ENCODE results near the gene TRABD2A.
A peak's percentile ranks its signal among the peaks of the same experiment; 100 is the strongest.

Gene TRABD2A

GRCh38 chr2:84884449-84884848, 3.6 kb upstream of the TRABD2A start:
- H3K4me3 ChIP-seq (ENCODE audit: low read depth in 1 of 2, low read length in 2 of 2), result no peak overlapping the region
- peaks cover 33% of the 10 kb centered on the region for H3K27me3 ChIP-seq (ENCODE audit: insufficient read depth, low read length, poor library complexity)
- H3K9me3 ChIP-seq (ENCODE audit: insufficient read depth, low read length, severe bottlenecking), result no peaks in the 10 kb centered on the region
- H2AFZ ChIP-seq (ENCODE audit: low read depth, low read length), result no peak overlapping the region
- DNase-seq, result no peak
- H3K4me2 ChIP-seq (ENCODE audit: insufficient read depth, low read length), result no peak overlapping the region
- H3K27ac ChIP-seq (ENCODE audit: low read length), result no peak overlapping the region
- TF ChIP-seq, protein P1, sequence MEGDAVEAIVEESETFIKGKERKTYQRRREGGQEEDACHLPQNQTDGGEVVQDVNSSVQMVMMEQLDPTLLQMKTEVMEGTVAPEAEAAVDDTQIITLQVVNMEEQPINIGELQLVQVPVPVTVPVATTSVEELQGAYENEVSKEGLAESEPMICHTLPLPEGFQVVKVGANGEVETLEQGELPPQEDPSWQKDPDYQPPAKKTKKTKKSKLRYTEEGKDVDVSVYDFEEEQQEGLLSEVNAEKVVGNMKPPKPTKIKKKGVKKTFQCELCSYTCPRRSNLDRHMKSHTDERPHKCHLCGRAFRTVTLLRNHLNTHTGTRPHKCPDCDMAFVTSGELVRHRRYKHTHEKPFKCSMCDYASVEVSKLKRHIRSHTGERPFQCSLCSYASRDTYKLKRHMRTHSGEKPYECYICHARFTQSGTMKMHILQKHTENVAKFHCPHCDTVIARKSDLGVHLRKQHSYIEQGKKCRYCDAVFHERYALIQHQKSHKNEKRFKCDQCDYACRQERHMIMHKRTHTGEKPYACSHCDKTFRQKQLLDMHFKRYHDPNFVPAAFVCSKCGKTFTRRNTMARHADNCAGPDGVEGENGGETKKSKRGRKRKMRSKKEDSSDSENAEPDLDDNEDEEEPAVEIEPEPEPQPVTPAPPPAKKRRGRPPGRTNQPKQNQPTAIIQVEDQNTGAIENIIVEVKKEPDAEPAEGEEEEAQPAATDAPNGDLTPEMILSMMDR (IDR thresholded peaks at IDR 0.05; ENCODE audit: borderline replicate concordance, extremely low read depth, low read length, poor library complexity, severe bottlenecking), result no peak
- no peak for TF ChIP-seq EZH2 (IDR thresholded peaks at IDR 0.05; ENCODE audit: borderline replicate concordance, low read depth, low read length, severe bottlenecking)
- no peaks in the 10 kb centered on the region for H4K20me1 ChIP-seq (ENCODE audit: insufficient read depth, low read length)
- H3K9ac ChIP-seq (ENCODE audit: low read depth, low read length), result no peak overlapping the region
- H3K4me1 ChIP-seq (ENCODE audit: insufficient read depth, low read length), result peaks cover 32% of the 10 kb centered on the region
- ATAC-seq (ENCODE audit: insufficient read depth, low read depth), result no peak
- H3K79me2 ChIP-seq (ENCODE audit: insufficient read depth, low read length), result no peaks in the 10 kb centered on the region
- H3K36me3 ChIP-seq (ENCODE audit: insufficient read depth, low read length), result no peaks in the 10 kb centered on the region

GRCh38 chr2:84882775-84883550, 2.1 kb upstream of the TRABD2A start:
- no peak for DNase-seq
- H3K4me2 ChIP-seq (ENCODE audit: insufficient read depth, low read length), result no peak overlapping the region
- H2AFZ ChIP-seq (ENCODE audit: low read depth, low read length), result no peak overlapping the region

GRCh38 chr2:84882414-84882738, 1.5 kb upstream of the TRABD2A start:
- no peaks in the 10 kb centered on the region for H4K20me1 ChIP-seq (ENCODE audit: insufficient read depth, low read length)
- no peak for DNase-seq
- H3K9me3 ChIP-seq (ENCODE audit: insufficient read depth, low read length, severe bottlenecking), result no peaks in the 10 kb centered on the region
- H3K27ac ChIP-seq (ENCODE audit: low read length), result no peak overlapping the region
- no peak overlapping the region for H3K4me3 ChIP-seq (ENCODE audit: low read depth in 1 of 2, low read length in 2 of 2)
- no peaks in the 10 kb centered on the region for H3K36me3 ChIP-seq (ENCODE audit: insufficient read depth, low read length)
- no peak overlapping the region for H3K9ac ChIP-seq (ENCODE audit: low read depth, low read length)
- no peak for TF ChIP-seq EZH2 (IDR thresholded peaks at IDR 0.05; ENCODE audit: borderline replicate concordance, low read depth, low read length, severe bottlenecking)
- TF ChIP-seq, protein P1 (IDR thresholded peaks at IDR 0.05; ENCODE audit: borderline replicate concordance, extremely low read depth, low read length, poor library complexity, severe bottlenecking), result no peak
- no peak overlapping the region for H2AFZ ChIP-seq (ENCODE audit: low read depth, low read length)
- no peaks in the 10 kb centered on the region for H3K79me2 ChIP-seq (ENCODE audit: insufficient read depth, low read length)
- peak overlapping the region; percentile 63 for H3K4me2 ChIP-seq (ENCODE audit: insufficient read depth, low read length)
- peaks cover 15% of the 10 kb centered on the region for H3K4me1 ChIP-seq (ENCODE audit: insufficient read depth, low read length)
- peaks cover 36% of the 10 kb centered on the region for H3K27me3 ChIP-seq (ENCODE audit: insufficient read depth, low read length, poor library complexity)
- ATAC-seq (ENCODE audit: insufficient read depth, low read depth), result peak; percentile 30; the same call in 2 of the 3 replicates

More at GRCh38 chr2:84882775-84883550, 2.1 kb upstream of the TRABD2A start:
- no peak overlapping the region for H3K27ac ChIP-seq (ENCODE audit: low read length)
- TF ChIP-seq, protein P1 (IDR thresholded peaks at IDR 0.05; ENCODE audit: borderline replicate concordance, extremely low read depth, low read length, poor library complexity, severe bottlenecking), result no peak
- no peak for TF ChIP-seq EZH2 (IDR thresholded peaks at IDR 0.05; ENCODE audit: borderline replicate concordance, low read depth, low read length, severe bottlenecking)
- peaks cover 35% of the 10 kb centered on the region for H3K27me3 ChIP-seq (ENCODE audit: insufficient read depth, low read length, poor library complexity)
- ATAC-seq (ENCODE audit: insufficient read depth, low read depth), result no peak
- H3K9me3 ChIP-seq (ENCODE audit: insufficient read depth, low read length, severe bottlenecking), result no peaks in the 10 kb centered on the region
- no peaks in the 10 kb centered on the region for H3K79me2 ChIP-seq (ENCODE audit: insufficient read depth, low read length)
- H4K20me1 ChIP-seq (ENCODE audit: insufficient read depth, low read length), result no peaks in the 10 kb centered on the region
- no peak overlapping the region for H3K9ac ChIP-seq (ENCODE audit: low read depth, low read length)
- H3K4me3 ChIP-seq (ENCODE audit: low read depth in 1 of 2, low read length in 2 of 2), result no peak overlapping the region
- H3K4me1 ChIP-seq (ENCODE audit: insufficient read depth, low read length), result peaks cover 18% of the 10 kb centered on the region
- H3K36me3 ChIP-seq (ENCODE audit: insufficient read depth, low read length), result no peaks in the 10 kb centered on the region

All from DND-41 (cell line).